T-helper 17 cell (primary cell): ENCODE measurements around the gene C1QTNF8. TPM values are rescaled to one million over a fixed set of nuclear protein-coding genes. Genes with fewer than 3 reads are reported as not detected.

ENCODE experiments used
- ATAC-seq: fragments of 150-1000 bp; cut with Tn5 transposase; 2 replicates; pipeline ENCODE4 v1.10.0; 2021; ENCODE audit warnings: mild to moderate bottlenecking, moderate library complexity
- DNase-seq, 3 donors: peaks; one replicate each; pipeline versions ENCODE4 v3.0.0 to v3.0.0-alpha.2; 2020 to 2021
- H3K9me3 ChIP-seq: one replicate; pipeline ENCODE4 v1.7.0; 2013; ENCODE audit warnings: low read length, mild to moderate bottlenecking; ENCODE audit not compliant: control insufficient read depth, poor library complexity, severe bottlenecking
- H3K27ac Mint-ChIP-seq: one replicate; pipeline ENCODE4 v1.8.0; 2022; ENCODE audit warnings: mild to moderate bottlenecking, moderate library complexity, mixed read lengths
- H3K27me3 Mint-ChIP-seq: one replicate; pipeline ENCODE4 v1.8.0; 2022; ENCODE audit warnings: mixed read lengths
- H3K36me3 Mint-ChIP-seq: one replicate; pipeline ENCODE4 v1.8.0; 2022; ENCODE audit warnings: low read depth, mixed read lengths
- H3K4me1 Mint-ChIP-seq: one replicate; pipeline ENCODE4 v1.8.0; 2022; ENCODE audit warnings: mild to moderate bottlenecking, mixed read lengths
- H3K4me3 Mint-ChIP-seq: one replicate; pipeline ENCODE4 v1.8.0; 2022; ENCODE audit warnings: mild to moderate bottlenecking, moderate library complexity, mixed read lengths
- total RNA-seq, 4 donors: library from RNA in 2 of 4; stranded (reverse) in 2 of 4; gene quantifications; one replicate each; pipeline ENCODE4 v1.2.3 and lab custom pipeline; 2022 to 2026

The C1QTNF8 gene
- total RNA-seq, 2 donors from 2014 or later, result not detected

- Mint-ChIP-seq H3K4me3 (no peak overlapping the region), H3K36me3 (no peaks in the 10 kb centered on the region), H3K4me1 (peaks cover 4% of the 10 kb centered on the region), H3K27ac (no peak overlapping the region), H3K27me3 (no peaks in the 10 kb centered on the region)
- ATAC-seq, result no peak
- no peak for DNase-seq
- H3K9me3 ChIP-seq, result no peaks in the 10 kb centered on the region
These were observed 27.6 kb upstream of the C1QTNF8 start for GRCh38 chr16:1123525-1124230.

- no peak overlapping the region for H3K27ac Mint-ChIP-seq
These were observed 26.3 kb upstream of the C1QTNF8 start for GRCh38 chr16:1122398-1122765.

GRCh38 chr16:1121601-1122397, 25.8 kb upstream of the C1QTNF8 start:
- H3K9me3 ChIP-seq, result no peaks in the 10 kb centered on the region
- Mint-ChIP-seq H3K36me3 (no peaks in the 10 kb centered on the region), H3K4me3 (no peak overlapping the region), H3K4me1 (peaks cover 4% of the 10 kb centered on the region), H3K27me3 (no peaks in the 10 kb centered on the region), H3K27ac (no peak overlapping the region)
- ATAC-seq (no peak), DNase-seq (no peak)

More at GRCh38 chr16:1122398-1122765, 26.3 kb upstream of the C1QTNF8 start:
- peaks cover 4% of the 10 kb centered on the region for H3K4me1 Mint-ChIP-seq
- no peak overlapping the region for H3K4me3 Mint-ChIP-seq
- H3K36me3 Mint-ChIP-seq, result no peaks in the 10 kb centered on the region
- no peaks in the 10 kb centered on the region for H3K9me3 ChIP-seq
- DNase-seq (no peak), ATAC-seq (no peak)
- H3K27me3 Mint-ChIP-seq, result no peaks in the 10 kb centered on the region

- Mint-ChIP-seq H3K4me1 (peaks cover 4% of the 10 kb centered on the region), H3K36me3 (no peaks in the 10 kb centered on the region), H3K4me3 (no peak overlapping the region)
These were observed 25.0 kb upstream of the C1QTNF8 start for GRCh38 chr16:1121009-1121408.

GRCh38 chr16:1120577-1120941, 24.5 kb upstream of the C1QTNF8 start:
- Mint-ChIP-seq H3K27ac (no peak overlapping the region), H3K4me1 (peaks cover under 1% of the 10 kb centered on the region), H3K4me3 (no peak overlapping the region), H3K36me3 (no peaks in the 10 kb centered on the region), H3K27me3 (no peaks in the 10 kb centered on the region)
- no peak for DNase-seq
- ATAC-seq, result no peak
- no peaks in the 10 kb centered on the region for H3K9me3 ChIP-seq

More at GRCh38 chr16:1121009-1121408, 25.0 kb upstream of the C1QTNF8 start:
- Mint-ChIP-seq H3K27me3 (no peaks in the 10 kb centered on the region), H3K27ac (no peak overlapping the region)
- DNase-seq (no peak), ATAC-seq (no peak)
- H3K9me3 ChIP-seq, result no peaks in the 10 kb centered on the region

- Mint-ChIP-seq H3K27ac (no peak overlapping the region), H3K4me1 (no peaks in the 10 kb centered on the region), H3K36me3 (no peaks in the 10 kb centered on the region), H3K4me3 (no peak overlapping the region), H3K27me3 (no peaks in the 10 kb centered on the region)
- no peak for DNase-seq
- no peaks in the 10 kb centered on the region for H3K9me3 ChIP-seq
- no peak for ATAC-seq
These were observed 23.9 kb upstream of the C1QTNF8 start for GRCh38 chr16:1119766-1120576.

- ATAC-seq, result no peak
- Mint-ChIP-seq H3K36me3 (no peaks in the 10 kb centered on the region), H3K4me1 (no peaks in the 10 kb centered on the region), H3K4me3 (no peak overlapping the region), H3K27ac (no peak overlapping the region), H3K27me3 (no peaks in the 10 kb centered on the region)
- H3K9me3 ChIP-seq, result no peaks in the 10 kb centered on the region
- DNase-seq, result no peak
These were observed 23.1 kb upstream of the C1QTNF8 start for GRCh38 chr16:1119129-1119528.

GRCh38 chr16:1117926-1118325, 21.9 kb upstream of the C1QTNF8 start:
- H3K4me3 Mint-ChIP-seq, result no peak overlapping the region
- H3K4me1 Mint-ChIP-seq, result no peaks in the 10 kb centered on the region
- H3K27ac Mint-ChIP-seq, result no peak overlapping the region
- H3K9me3 ChIP-seq, result no peaks in the 10 kb centered on the region
- ATAC-seq (no peak), DNase-seq (no peak)
- H3K27me3 Mint-ChIP-seq, result peaks cover 4% of the 10 kb centered on the region
- H3K36me3 Mint-ChIP-seq, result no peaks in the 10 kb centered on the region

GRCh38 chr16:1117176-1117900, 21.3 kb upstream of the C1QTNF8 start:
- H3K27ac Mint-ChIP-seq, result no peak overlapping the region
- no peaks in the 10 kb centered on the region for H3K4me1 Mint-ChIP-seq
- no peaks in the 10 kb centered on the region for H3K36me3 Mint-ChIP-seq
- H3K4me3 Mint-ChIP-seq, result no peak overlapping the region
- DNase-seq (no peak), ATAC-seq (no peak)
- H3K27me3 Mint-ChIP-seq, result peaks cover 5% of the 10 kb centered on the region
- H3K9me3 ChIP-seq, result no peaks in the 10 kb centered on the region

- DNase-seq, result no peak
- no peak for ATAC-seq
- Mint-ChIP-seq H3K27me3 (peaks cover 5% of the 10 kb centered on the region), H3K4me1 (no peaks in the 10 kb centered on the region), H3K4me3 (no peak overlapping the region), H3K36me3 (no peaks in the 10 kb centered on the region), H3K27ac (no peak overlapping the region)
- H3K9me3 ChIP-seq, result no peaks in the 10 kb centered on the region
These were observed 20.6 kb upstream of the C1QTNF8 start for GRCh38 chr16:1116693-1117077.

- H3K9me3 ChIP-seq, result no peaks in the 10 kb centered on the region
- Mint-ChIP-seq H3K27me3 (peaks cover 5% of the 10 kb centered on the region), H3K27ac (no peak overlapping the region), H3K4me3 (no peak overlapping the region), H3K4me1 (no peaks in the 10 kb centered on the region), H3K36me3 (no peaks in the 10 kb centered on the region)
- ATAC-seq (no peak), DNase-seq (no peak)
These were observed 18.0 kb upstream of the C1QTNF8 start for GRCh38 chr16:1113889-1114526.

GRCh38 chr16:1113489-1113888, 17.4 kb upstream of the C1QTNF8 start:
- Mint-ChIP-seq H3K4me1 (no peaks in the 10 kb centered on the region), H3K27ac (no peak overlapping the region), H3K36me3 (no peaks in the 10 kb centered on the region), H3K4me3 (no peak overlapping the region), H3K27me3 (peaks cover 5% of the 10 kb centered on the region)
- DNase-seq (no peak), ATAC-seq (no peak)
- no peaks in the 10 kb centered on the region for H3K9me3 ChIP-seq
